Thoracic aorta (tissue), 2 donors: ENCODE measurements around the gene ERBB4. TPM values are rescaled to one million over a fixed set of nuclear protein-coding genes. Genes with fewer than 3 reads are reported as not detected.
A peak's percentile ranks its signal among the peaks of the same experiment; 100 is the strongest.

Experiments
- ATAC-seq: fragments of 150-250 bp; one replicate; pipeline ENCODE4 v1.8.0; 2017; ENCODE audit warnings: low read depth; ENCODE audit not compliant: insufficient number of reproducible peaks, low FRiP score
- DNase-seq: peaks from one replicate; pipeline ENCODE4 v3.0.0-alpha.2; 2020; ENCODE audit warnings: low spot score
- H3K27ac ChIP-seq, 2 donors: fragments of 200-600 bp; sonication (generic); 1 replicate in 1 of 2; 2 replicates in 1 of 2; pipeline ENCODE4 v1.5.1; 2016; ENCODE audit warnings: mild to moderate bottlenecking in 2 of 2, moderate library complexity in 2 of 2
- H3K27me3 ChIP-seq: fragments of 200-600 bp; sonication (generic); replicated peaks from 2 replicates; pipeline ENCODE4 v1.6.0; 2016; ENCODE audit warnings: mild to moderate bottlenecking; ENCODE audit not compliant: insufficient read depth
- H3K36me3 ChIP-seq: fragments of 200-600 bp; sonication (generic); one replicate; pipeline ENCODE4 v1.5.1; 2016
- H3K4me1 ChIP-seq, 2 donors: fragments of 200-600 bp; sonication (generic); 1 replicate in 1 of 2; 2 replicates in 1 of 2; pipeline versions ENCODE4 v1.5.1 to v1.6.0; 2016; ENCODE audit warnings: low read depth in 2 of 2, mild to moderate bottlenecking in 1 of 2; ENCODE audit not compliant: control insufficient read depth in 1 of 2
- H3K4me3 ChIP-seq: fragments of 200-600 bp; sonication (generic); 2 replicates; pipeline ENCODE4 v1.5.1; 2016; ENCODE audit warnings: mild to moderate bottlenecking
- H3K9me3 ChIP-seq: fragments of 200-600 bp; sonication (generic); 2 replicates; pipeline ENCODE4 v1.5.1; 2016
- CTCF ChIP-seq: fragments of 200-600 bp; sonication (generic); IDR thresholded peaks from one replicate; pipeline ENCODE4 v1.5.1; 2019; ENCODE audit warnings: antibody characterized with exemption
- total RNA-seq, 2 donors: library from RNA; depleted of rRNA; stranded (reverse); fragments of >200 nt; gene quantifications; one replicate each; pipeline versions ENCODE4 v1.1.0 to v1.2.3, GENCODE V29; 2016

The ERBB4 gene
- total RNA-seq, 2 donors from 2014 or later, result 15.7 to 29.3 TPM

GRCh38 chr2:212379103-212379502 lies 159.5 kb downstream of the ERBB4 start:
- Histone ChIP-seq H3K4me1 (peaks cover 16 to 17% of the 10 kb centered on the region in 2 donors), H3K27ac (peak overlapping the region in 1 of 2 donors; percentile 9), H3K4me3 (no peak overlapping the region), H3K36me3 (no peaks in the 10 kb centered on the region), H3K9me3 (no peaks in the 10 kb centered on the region), H3K27me3 (no peaks in the 10 kb centered on the region)
- DNase-seq, result no peak
- ATAC-seq, result no peak
- TF ChIP-seq CTCF, result no peak

- ATAC-seq (no peak), DNase-seq (no peak)
- H3K9me3 ChIP-seq, result no peaks in the 10 kb centered on the region
- H3K27me3 ChIP-seq, result no peaks in the 10 kb centered on the region
- H3K4me3 ChIP-seq, result no peak overlapping the region
- no peaks in the 10 kb centered on the region for H3K36me3 ChIP-seq
- TF ChIP-seq CTCF, result no peak
- H3K27ac ChIP-seq, result no peak overlapping the region
- H3K4me1 ChIP-seq, result peaks cover 11 to 21% of the 10 kb centered on the region in 2 donors
Measured at GRCh38 chr2:212367431-212367830, 171.2 kb downstream of the ERBB4 start.

DNA sequence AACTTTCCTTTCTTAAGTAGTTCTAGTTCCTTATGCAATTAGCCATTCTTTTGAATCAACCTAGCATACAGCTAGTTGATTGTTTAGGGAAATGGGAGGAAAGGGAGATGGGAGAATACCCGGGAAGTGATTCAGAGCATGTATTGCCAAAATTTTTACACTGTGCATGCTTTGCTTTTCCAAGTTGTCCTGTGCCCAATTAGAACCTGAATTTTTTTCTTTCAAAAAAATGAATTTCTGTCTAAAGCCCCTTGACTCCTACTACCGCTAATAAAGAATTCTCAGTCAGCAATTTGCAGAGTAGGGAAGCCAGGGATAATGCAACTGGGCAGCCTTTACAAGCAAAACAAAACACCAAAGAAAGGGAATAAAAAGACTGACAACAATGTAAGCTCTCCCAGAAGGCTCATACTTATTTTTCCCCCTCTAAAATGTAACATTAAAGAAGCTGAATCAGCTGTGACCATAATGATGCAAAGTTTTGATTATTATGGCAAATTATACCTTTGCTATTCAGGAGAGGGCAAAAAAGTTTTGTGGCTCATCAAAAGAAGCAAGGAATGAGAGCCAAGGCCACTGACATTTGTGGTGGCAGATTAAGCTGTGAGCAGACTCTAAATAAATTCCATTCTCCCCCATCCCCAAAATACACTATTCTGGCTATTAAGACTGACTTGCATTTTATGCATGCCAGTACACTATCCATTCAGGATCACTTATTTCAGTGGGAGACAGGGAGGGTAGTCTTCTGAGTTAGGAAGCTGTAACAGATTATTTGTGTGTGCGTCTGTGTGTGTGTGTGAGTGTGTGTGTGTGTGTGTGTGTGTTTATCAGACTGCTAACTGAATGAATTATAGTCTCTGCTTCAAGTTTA lies 174.3 kb downstream of the ERBB4 start:
- peak overlapping the region; percentile 29 to 48 for H3K27ac ChIP-seq
- H3K4me1 ChIP-seq, result peaks cover 14 to 41% of the 10 kb centered on the region in 2 donors
- DNase-seq, result no peak
- TF ChIP-seq CTCF, result no peak
- H3K27me3 ChIP-seq, result no peaks in the 10 kb centered on the region
- ATAC-seq, result no peak
- H3K4me3 ChIP-seq, result peak overlapping the region; percentile 40
- no peaks in the 10 kb centered on the region for H3K9me3 ChIP-seq
- H3K36me3 ChIP-seq, result no peaks in the 10 kb centered on the region

DNA sequence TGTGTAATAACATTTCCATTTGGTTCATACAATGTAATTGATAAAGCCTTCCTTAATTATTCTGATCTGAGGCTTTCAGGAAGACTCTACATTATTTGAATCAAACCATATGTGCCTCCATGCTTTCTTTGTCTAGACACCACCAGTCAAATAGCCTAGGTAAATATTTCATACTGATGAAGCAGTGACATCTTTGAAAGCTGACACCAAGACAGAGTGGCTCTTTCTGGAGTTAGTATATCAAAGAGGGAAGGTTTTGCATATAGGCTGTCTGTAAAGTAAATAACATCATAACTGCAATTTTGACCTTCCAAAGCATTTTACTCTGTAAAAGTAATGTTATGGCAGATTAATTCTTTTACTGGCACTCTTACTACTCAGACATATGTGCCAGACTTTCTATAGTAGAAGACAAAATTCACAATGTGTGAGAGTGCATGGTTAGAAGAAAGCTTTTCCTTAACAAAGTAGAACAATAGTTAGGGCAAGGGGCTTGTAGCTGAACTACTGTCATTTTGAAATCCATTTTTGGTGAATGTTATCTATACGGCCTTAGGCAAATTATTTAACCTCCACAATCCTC lies 177.3 kb downstream of the ERBB4 start:
- Histone ChIP-seq H3K9me3 (no peaks in the 10 kb centered on the region), H3K27ac (peak overlapping the region in 1 of 2 donors; percentile 48), H3K27me3 (no peaks in the 10 kb centered on the region), H3K36me3 (no peaks in the 10 kb centered on the region), H3K4me3 (peak overlapping the region; percentile 25), H3K4me1 (peaks cover 25 to 53% of the 10 kb centered on the region in 2 donors)
- DNase-seq, result no peak
- ATAC-seq, result no peak
- no peak for TF ChIP-seq CTCF

GRCh38 chr2:212360068-212360460 lies 178.5 kb downstream of the ERBB4 start:
- H3K27ac ChIP-seq, result peak overlapping the region; percentile 39 to 48
- H3K36me3 ChIP-seq, result no peaks in the 10 kb centered on the region
- ATAC-seq, result no peak
- H3K9me3 ChIP-seq, result no peaks in the 10 kb centered on the region
- DNase-seq, result no peak
- H3K4me3 ChIP-seq, result peak overlapping the region; percentile 34
- no peaks in the 10 kb centered on the region for H3K27me3 ChIP-seq
- TF ChIP-seq CTCF, result no peak
- H3K4me1 ChIP-seq, result peaks cover 23 to 53% of the 10 kb centered on the region in 2 donors
